IPS-18a (cell line): Measurements from ENCODE around the gene BUD13.

ENCODE experiments used
- H3K27ac ChIP-seq: one replicate; pipeline ENCODE4 v1.5.1; 2013; ENCODE audit warnings: low read length
- H3K27me3 ChIP-seq: one replicate; pipeline ENCODE4 v1.6.1; 2013; ENCODE audit warnings: mild to moderate bottlenecking, low read length; ENCODE audit not compliant: control insufficient read depth, insufficient read depth
- H3K36me3 ChIP-seq: one replicate; pipeline ENCODE4 v1.6.1; 2013; ENCODE audit warnings: low read depth, low read length; ENCODE audit not compliant: control insufficient read depth
- H3K4me1 ChIP-seq: one replicate; pipeline ENCODE4 v1.6.1; 2013; ENCODE audit warnings: low read depth, low read length; ENCODE audit not compliant: control insufficient read depth
- H3K4me3 ChIP-seq: one replicate; pipeline ENCODE4 v1.5.1; 2013; ENCODE audit warnings: low read length
- H3K9ac ChIP-seq: one replicate; pipeline ENCODE4 v1.6.1; 2013; ENCODE audit warnings: mild to moderate bottlenecking, low read length, moderate library complexity
- H3K9me3 ChIP-seq: one replicate; pipeline ENCODE4 v1.6.1; 2013; ENCODE audit warnings: low read depth, low read length; ENCODE audit not compliant: control insufficient read depth

BUD13 gene

DNA sequence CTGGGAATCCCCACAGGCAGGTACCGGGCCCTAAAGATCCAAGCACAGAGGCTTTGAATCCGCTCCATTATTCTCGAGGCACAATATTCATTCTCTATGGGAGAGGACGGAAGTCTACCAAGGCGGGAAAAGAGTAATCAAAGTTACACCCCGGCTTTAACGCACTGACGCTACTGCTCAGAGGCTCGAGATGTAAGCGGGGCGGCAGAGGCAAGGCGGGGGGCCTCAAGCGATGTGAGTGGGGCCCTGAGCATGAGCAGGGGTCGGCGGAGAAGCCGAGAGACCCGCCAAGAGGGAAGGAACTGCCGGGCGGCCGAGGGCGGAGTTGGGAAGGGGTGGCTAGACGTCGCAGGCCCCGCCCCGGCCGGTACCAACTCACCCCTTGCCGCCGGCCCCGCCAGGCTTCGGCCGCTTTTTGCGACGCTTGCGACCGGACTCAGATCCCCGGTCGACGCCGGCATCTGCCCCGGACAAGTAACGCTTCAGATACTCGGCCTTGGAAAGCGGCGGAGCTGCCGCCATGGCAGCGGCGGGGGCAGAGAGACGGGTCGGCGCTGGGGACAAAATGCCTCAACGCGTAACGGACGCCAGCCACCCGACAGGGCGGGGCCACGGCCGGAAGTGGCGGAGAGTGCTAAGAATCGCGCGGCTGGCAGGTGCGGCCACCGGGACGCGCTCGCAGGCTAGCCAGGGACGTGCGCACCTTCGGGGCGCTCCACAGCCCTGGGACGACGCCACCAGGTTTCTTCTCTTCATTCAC, at the start of gene BUD13:
Gene BUD13, minus strand, starts transcription at position 545 of the 760 bp plus-strand sequence. Its CDS starts 23 bp downstream, at position 522.
- Histone ChIP-seq H3K4me3 (peak within 1 kb of the TSS; percentile 95), H3K27me3 (no peaks in the 10 kb centered on the region), H3K36me3 (peaks cover 23% of the 10 kb centered on the region)

DNA sequence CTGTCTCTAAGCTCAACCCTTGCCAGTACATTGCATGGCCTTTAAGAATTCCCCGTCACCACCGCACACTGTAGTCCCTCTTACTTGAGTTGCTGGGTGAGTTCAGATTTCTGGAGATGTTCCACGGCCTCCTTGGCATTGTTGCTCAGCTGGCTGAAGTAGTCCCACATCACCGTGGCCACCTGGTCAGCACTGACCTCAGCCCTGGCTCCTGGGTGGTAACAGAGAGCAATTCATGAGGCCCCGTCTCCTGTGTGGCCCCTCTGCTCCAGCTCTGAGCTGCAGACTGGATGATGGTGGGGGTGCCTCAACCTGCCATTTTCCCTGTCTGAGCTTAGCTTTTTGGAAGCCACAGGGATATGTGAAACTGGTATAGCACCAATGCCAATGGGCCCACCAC, 49.8 kb upstream of the BUD13 start:
- no peak overlapping the region for H3K9ac ChIP-seq
- H3K27me3 ChIP-seq, result no peaks in the 10 kb centered on the region
- no peak overlapping the region for H3K4me3 ChIP-seq
- no peaks in the 10 kb centered on the region for H3K4me1 ChIP-seq
- no peak overlapping the region for H3K27ac ChIP-seq
- H3K36me3 ChIP-seq, result no peaks in the 10 kb centered on the region
- no peaks in the 10 kb centered on the region for H3K9me3 ChIP-seq

More for the DNA sequence above, at the start of gene BUD13:
- peak within 1 kb of the TSS; percentile 84 for H3K27ac ChIP-seq
- H3K4me1 ChIP-seq, result peaks cover 18% of the 10 kb centered on the region
- no peaks in the 10 kb centered on the region for H3K9me3 ChIP-seq
- peak within 1 kb of the TSS; percentile 92 for H3K9ac ChIP-seq

DNA sequence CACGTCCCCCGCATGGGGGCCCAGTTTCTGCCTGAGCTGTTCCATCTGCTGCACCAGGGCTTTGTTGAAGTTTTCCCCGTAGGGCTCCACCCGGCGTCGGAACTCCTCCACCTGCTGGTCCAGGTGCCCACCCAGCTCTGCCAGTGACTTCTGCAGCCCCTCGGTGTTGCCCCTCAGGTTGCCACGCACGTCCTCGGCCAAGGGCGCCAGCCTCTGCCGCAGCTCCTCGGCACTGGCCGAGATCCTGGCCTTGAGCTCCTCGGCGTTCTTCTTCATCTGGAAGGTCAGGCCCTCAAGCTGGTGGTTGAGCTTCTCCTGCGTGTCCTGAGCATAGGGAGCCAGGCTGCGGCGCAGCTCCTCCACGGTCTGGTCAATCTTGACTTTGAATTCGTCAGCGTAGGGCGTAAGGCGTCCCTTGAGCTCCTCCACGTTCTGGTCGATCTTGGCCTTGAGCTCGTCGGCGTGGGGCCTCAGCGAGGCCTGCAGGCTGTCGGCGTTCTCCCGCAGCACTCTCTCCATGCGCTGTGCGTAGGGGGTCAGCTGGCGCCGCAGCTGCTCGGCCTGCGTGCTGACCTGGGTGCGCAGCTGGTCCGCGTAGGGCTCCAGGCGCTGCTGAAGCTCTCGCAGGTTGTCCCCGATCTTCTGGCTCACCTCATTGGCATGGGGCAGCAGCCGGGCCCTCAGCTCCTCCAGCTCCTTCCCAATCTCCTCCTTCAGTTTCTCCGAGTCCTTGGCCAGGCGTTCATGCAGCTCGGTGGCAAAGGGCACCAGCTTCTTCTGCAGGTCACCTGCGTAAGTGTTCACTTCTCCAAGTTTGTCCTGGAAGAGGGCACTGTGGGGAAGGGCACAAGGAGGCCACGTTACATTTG, 48.5 kb upstream of the BUD13 start:
- Histone ChIP-seq H3K4me1 (no peaks in the 10 kb centered on the region), H3K27me3 (no peaks in the 10 kb centered on the region), H3K4me3 (no peak overlapping the region), H3K27ac (no peak overlapping the region), H3K9me3 (no peaks in the 10 kb centered on the region), H3K36me3 (no peaks in the 10 kb centered on the region), H3K9ac (no peak overlapping the region)

GRCh38 chr11:116819049-116819448, 46.3 kb upstream of the BUD13 start:
- Histone ChIP-seq H3K27ac (no peak overlapping the region), H3K4me1 (no peaks in the 10 kb centered on the region), H3K36me3 (no peaks in the 10 kb centered on the region), H3K4me3 (no peak overlapping the region), H3K9ac (no peak overlapping the region), H3K9me3 (no peaks in the 10 kb centered on the region), H3K27me3 (no peaks in the 10 kb centered on the region)

DNA sequence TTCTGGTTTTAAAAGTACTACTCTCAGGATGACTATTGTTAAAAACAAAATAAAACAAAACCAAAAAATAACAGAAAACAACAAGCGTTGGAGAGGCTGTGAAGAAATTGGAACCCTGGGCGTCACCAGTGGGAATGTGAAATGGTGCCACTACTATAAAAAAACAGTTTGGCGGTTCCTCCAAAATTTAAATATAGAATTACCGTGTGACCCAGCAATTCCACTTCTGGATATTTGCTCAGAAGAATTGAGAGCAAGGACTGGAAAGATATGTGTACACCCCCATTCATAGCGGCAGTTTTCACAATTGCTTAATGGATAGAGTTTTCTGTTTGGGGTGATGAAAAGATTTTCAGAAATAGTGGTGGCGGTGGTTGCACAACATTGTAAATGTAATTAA, 41.7 kb upstream of the BUD13 start:
- Histone ChIP-seq H3K36me3 (no peaks in the 10 kb centered on the region), H3K27me3 (no peaks in the 10 kb centered on the region), H3K27ac (no peak overlapping the region), H3K4me1 (no peaks in the 10 kb centered on the region), H3K9ac (no peak overlapping the region), H3K4me3 (no peak overlapping the region), H3K9me3 (no peaks in the 10 kb centered on the region)

- no peak overlapping the region for H3K4me3 ChIP-seq
- H3K27me3 ChIP-seq, result no peaks in the 10 kb centered on the region
- H3K9me3 ChIP-seq, result no peaks in the 10 kb centered on the region
- no peak overlapping the region for H3K9ac ChIP-seq
- H3K36me3 ChIP-seq, result no peaks in the 10 kb centered on the region
- no peak overlapping the region for H3K27ac ChIP-seq
- no peaks in the 10 kb centered on the region for H3K4me1 ChIP-seq
Observed at GRCh38 chr11:116813781-116814471, 41.1 kb upstream of the BUD13 start.

- Histone ChIP-seq H3K9ac (no peak overlapping the region), H3K9me3 (no peaks in the 10 kb centered on the region), H3K27ac (no peak overlapping the region), H3K36me3 (no peaks in the 10 kb centered on the region), H3K4me1 (no peaks in the 10 kb centered on the region), H3K4me3 (no peak overlapping the region), H3K27me3 (no peaks in the 10 kb centered on the region)
Observed at GRCh38 chr11:116813170-116813569, 40.4 kb upstream of the BUD13 start.

DNA sequence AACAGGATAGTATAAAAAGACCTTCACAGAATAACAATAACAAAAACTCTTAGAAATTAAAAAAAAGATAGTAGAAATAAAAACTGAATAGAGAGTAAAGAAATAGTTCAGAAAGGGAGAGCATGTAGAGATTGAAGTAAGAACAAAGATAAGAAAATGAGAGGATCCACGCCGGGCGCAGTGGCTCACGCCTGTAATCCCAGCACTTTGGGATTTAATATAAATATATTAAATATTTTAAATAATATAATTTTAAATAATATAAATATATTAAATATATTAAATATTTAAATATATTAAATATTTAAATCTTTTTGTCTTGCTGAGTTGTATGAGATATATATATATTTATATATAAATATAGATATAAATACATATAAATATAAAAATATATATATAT, 39.3 kb upstream of the BUD13 start:
- no peaks in the 10 kb centered on the region for H3K4me1 ChIP-seq
- no peak overlapping the region for H3K27ac ChIP-seq
- no peaks in the 10 kb centered on the region for H3K36me3 ChIP-seq

GRCh38 chr11:116811194-116811593, 38.4 kb upstream of the BUD13 start:
- Histone ChIP-seq H3K4me3 (no peak overlapping the region), H3K27me3 (no peaks in the 10 kb centered on the region), H3K36me3 (no peaks in the 10 kb centered on the region), H3K9ac (no peak overlapping the region), H3K4me1 (no peaks in the 10 kb centered on the region), H3K27ac (no peak overlapping the region), H3K9me3 (no peaks in the 10 kb centered on the region)

More for the DNA sequence above, 39.3 kb upstream of the BUD13 start:
- no peaks in the 10 kb centered on the region for H3K27me3 ChIP-seq
- H3K9me3 ChIP-seq, result no peaks in the 10 kb centered on the region
- no peak overlapping the region for H3K4me3 ChIP-seq
- no peak overlapping the region for H3K9ac ChIP-seq

GRCh38 chr11:116808262-116809175, 35.7 kb upstream of the BUD13 start:
- Histone ChIP-seq H3K4me1 (no peaks in the 10 kb centered on the region), H3K36me3 (no peaks in the 10 kb centered on the region), H3K4me3 (no peak overlapping the region)

More at GRCh38 chr11:116808262-116809175, 35.7 kb upstream of the BUD13 start:
- Histone ChIP-seq H3K27me3 (no peaks in the 10 kb centered on the region), H3K9ac (no peak overlapping the region), H3K27ac (no peak overlapping the region), H3K9me3 (no peaks in the 10 kb centered on the region)
